ENCODE data around the gene DUSP11.

DNA sequence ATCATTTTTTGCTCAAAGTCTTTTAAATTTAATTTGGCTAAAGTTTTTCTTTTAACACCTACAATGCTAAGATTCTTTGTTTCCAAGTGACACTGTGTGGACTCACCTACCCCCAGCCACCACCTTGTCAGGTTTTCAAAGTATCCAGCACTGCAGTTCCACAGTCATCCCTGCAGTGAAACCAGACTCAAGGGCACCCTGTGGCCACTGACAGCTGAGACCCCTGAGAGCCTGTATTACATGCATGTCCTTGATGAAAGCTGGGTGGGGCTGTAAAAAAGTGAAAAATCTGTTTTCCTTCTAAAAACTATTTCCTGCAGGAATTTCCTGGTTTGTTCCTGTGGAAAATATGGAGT, 62.7 kb downstream of the DUSP11 start:
- TF ChIP-seq YY1 (IDR thresholded peaks at IDR 0.05; ENCODE audit: low read depth) (no peak), TAF1 (IDR thresholded peaks at IDR 0.05; ENCODE audit: low read depth) (no peak), RAD21 (IDR thresholded peaks at IDR 0.05; ENCODE audit: low read depth) (no peak), EP300 (IDR thresholded peaks at IDR 0.05; ENCODE audit: borderline replicate concordance) (no peak), NFIC (IDR thresholded peaks at IDR 0.05) (no peak)
